Prostate gland (tissue), 2 donors: ENCODE measurements around the gene PAN3.

ENCODE experiments used
- POLR2AphosphoS5 ChIP-seq: sonication (generic); formaldehyde crosslinking; IDR thresholded peaks from one replicate; pipeline ENCODE4 v1.6.1; 2017; ENCODE audit warnings: antibody characterized with exemption
- TF ChIP-seq, protein P1 (sequence below), 4 experiments: fragments of 200-600 bp in 2 of 4; fragments of 450-650 bp in 2 of 4; sonication (generic) in 2 of 4; IDR thresholded peaks; 1 replicate in 3 of 4; 2 replicates in 1 of 4; pipeline ENCODE4 v1.5.1; 2016 to 2019; ENCODE audit warnings: antibody characterized with exemption in 4 of 4, mild to moderate bottlenecking in 2 of 4, moderate library complexity in 2 of 4

DNA sequence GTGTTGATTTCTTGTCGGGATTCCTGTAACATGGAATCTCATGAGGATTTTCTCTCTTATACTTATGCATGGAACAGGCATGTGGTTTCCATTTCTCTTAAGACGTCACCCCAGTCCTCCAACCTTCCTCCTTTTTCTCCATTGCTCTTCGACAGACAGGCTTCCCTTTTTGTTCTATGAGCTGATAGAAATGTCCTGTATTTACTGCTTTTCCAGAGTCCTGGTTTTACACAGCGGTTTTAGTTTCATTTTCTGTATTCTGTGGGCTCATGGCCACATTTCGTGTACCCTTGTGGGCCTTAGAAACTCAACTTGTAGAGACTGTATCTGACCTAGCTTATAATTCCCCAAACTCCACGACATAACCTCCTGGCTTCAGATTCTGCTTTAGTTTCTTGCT is 113.1 kb downstream of the PAN3 start:
- no peak for TF ChIP-seq POLR2AphosphoS5
- TF ChIP-seq, protein P1, sequence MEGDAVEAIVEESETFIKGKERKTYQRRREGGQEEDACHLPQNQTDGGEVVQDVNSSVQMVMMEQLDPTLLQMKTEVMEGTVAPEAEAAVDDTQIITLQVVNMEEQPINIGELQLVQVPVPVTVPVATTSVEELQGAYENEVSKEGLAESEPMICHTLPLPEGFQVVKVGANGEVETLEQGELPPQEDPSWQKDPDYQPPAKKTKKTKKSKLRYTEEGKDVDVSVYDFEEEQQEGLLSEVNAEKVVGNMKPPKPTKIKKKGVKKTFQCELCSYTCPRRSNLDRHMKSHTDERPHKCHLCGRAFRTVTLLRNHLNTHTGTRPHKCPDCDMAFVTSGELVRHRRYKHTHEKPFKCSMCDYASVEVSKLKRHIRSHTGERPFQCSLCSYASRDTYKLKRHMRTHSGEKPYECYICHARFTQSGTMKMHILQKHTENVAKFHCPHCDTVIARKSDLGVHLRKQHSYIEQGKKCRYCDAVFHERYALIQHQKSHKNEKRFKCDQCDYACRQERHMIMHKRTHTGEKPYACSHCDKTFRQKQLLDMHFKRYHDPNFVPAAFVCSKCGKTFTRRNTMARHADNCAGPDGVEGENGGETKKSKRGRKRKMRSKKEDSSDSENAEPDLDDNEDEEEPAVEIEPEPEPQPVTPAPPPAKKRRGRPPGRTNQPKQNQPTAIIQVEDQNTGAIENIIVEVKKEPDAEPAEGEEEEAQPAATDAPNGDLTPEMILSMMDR (IDR thresholded peaks at IDR 0.05), result no peak
